ENCODE measurements around the gene UTS2R. TPM values are rescaled to one million over a fixed set of nuclear protein-coding genes. Genes with fewer than 3 reads are reported as not detected.

UTS2R gene
- total RNA-seq, 2 experiments from 2014 or later: not detected

DNA sequence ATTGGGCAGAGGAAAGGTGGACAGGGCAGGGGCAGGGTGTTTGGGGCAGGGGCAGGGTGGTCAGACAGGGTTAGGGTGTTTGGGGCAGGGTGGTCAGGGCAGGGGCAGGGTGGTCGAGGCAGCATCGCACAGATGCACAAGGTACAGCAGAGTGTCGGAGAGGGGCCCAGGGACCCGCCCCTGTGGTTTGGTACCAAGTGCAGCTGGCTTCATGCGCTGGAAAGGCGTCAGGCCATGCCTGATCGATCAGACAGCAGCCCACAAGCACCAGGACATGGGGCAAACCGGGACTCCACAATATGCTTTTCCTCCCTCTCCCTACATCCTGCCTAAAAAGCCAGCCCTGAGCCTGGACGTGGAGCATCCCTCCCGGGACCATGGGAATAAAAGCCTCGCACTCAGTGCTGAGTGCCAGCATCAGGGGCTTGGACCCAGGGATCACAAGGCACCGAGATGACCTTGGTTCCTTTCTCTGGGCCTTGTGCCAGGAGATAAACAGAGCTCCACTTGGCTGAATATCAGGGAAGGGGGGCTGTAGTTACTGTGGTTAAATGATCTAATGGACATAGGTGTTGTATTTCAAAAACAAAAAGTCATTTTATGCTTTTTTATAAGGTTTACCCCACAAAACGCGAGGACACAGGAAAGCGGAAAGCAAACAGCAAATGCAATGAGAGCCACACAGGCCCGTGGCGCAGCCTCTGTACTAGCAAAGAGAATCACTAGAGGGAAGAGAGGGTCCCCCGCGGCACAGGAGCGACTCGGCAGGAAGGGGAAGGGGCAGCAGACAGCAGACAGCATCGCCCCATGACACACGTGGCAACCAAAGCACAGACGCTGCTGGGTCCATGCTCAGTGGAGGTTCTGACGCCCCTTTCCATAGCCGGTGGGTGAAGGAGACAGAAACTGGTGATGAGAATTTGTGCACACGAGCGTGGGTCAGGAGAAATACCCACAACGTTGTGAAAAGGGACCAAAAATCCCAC is 41.3 kb downstream of the UTS2R start:
- peaks cover 8% of the 10 kb centered on the region for H3K36me3 Mint-ChIP-seq (ENCODE audit: low read depth)

DNA sequence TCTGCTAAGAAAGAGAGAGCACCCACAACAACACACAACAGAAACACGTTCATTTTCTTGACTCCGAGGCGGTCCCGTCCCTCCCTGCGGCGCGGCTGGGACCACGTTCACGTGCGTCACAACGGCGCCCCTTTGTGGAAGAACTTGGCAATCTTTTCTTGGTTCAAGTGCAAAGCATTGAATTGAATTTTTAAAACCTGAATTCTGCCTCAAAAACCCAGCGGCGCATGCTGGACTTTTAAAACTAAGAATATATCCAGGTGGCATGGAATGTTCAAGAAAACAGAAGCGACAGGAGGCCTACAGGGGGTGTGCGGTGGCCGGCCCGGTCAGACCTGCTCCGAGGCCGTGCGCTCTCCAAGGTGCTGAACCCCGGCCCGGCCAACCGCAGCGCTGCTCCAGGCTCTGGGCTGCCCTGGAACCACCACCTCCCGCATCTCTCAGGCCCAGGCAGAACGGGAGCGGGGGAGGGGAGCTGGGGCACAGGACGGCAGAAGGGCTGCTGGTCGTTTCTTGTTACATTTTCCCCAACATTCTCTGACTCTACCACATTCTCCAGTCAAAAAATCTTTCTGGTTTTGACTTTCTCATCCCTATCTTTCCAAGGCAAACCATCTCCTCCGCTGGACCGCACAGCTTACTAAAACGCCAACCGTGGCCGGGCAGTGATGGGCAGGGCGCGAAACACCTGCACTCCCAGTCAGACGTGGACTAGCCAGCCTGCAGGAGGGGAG is 43.1 kb downstream of the UTS2R start:
- H3K27me3 Mint-ChIP-seq (ENCODE audit: low read depth): no peaks in the 10 kb centered on the region
- CTCF ChIA-PET: interaction anchor here (0.7 to 3.0 kb wide), 4 partner anchors 48 to 173 kb away, joined by 3 to 19 read pairs (median 7); partner anchors contain the start of gene TEX19
- ATAC-seq (peak; percentile 32), DNase-seq (peak; percentile 84)
- peaks cover 19% of the 10 kb centered on the region for H3K4me1 Mint-ChIP-seq (ENCODE audit: low read depth)
- POLR2A ChIA-PET: interaction anchor here (0.5 to 0.8 kb wide), 2 partner anchors 25 to 62 kb away, joined by 3 to 5 read pairs; no protein-coding TSS in a partner anchor
- H3K27ac Mint-ChIP-seq: no peak overlapping the region
- no peak overlapping the region for H3K4me3 Mint-ChIP-seq
- H3K36me3 Mint-ChIP-seq (ENCODE audit: low read depth): peaks cover 10% of the 10 kb centered on the region
- no peaks in the 10 kb centered on the region for H3K9me3 Mint-ChIP-seq (ENCODE audit: insufficient read depth)

More for the DNA sequence above, 41.3 kb downstream of the UTS2R start:
- H3K27me3 Mint-ChIP-seq (ENCODE audit: low read depth): no peaks in the 10 kb centered on the region
- H3K4me3 Mint-ChIP-seq: no peak overlapping the region
- POLR2A ChIA-PET: no interaction called here
- CTCF ChIA-PET: interaction anchor here (1.0 to 3.0 kb wide), 3 partner anchors 14 to 62 kb away, joined by 3 to 19 read pairs (median 11); partner anchors contain the start of gene TEX19
- peaks cover 16% of the 10 kb centered on the region for H3K4me1 Mint-ChIP-seq (ENCODE audit: low read depth)
- no peaks in the 10 kb centered on the region for H3K9me3 Mint-ChIP-seq (ENCODE audit: insufficient read depth)
- no peak for ATAC-seq
- no peak overlapping the region for H3K27ac Mint-ChIP-seq
- no peak for DNase-seq

DNA sequence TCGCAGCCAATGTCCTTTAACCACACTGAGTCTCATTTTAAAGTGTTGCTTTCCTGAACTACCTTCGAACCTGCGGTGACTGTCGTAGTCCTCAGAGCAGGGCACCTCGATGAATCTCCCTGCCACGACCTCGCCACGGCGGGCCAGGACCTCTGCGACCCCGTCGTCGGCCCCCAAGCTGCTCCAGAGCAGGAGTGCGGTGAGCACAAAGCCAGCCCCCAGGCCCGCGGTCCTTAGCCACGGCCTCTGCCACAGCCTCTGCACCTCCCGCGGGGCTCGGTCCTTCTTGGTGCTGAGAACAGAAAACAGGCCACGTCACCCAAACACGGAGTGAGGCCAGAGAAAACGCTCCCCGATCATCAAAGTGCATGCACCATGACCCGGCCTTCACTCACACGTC is 43.8 kb downstream of the UTS2R start:
- DNase-seq: no peak
- H3K9me3 Mint-ChIP-seq (ENCODE audit: insufficient read depth): no peaks in the 10 kb centered on the region
- peaks cover 26% of the 10 kb centered on the region for H3K4me1 Mint-ChIP-seq (ENCODE audit: low read depth)
- peaks cover 17% of the 10 kb centered on the region for H3K36me3 Mint-ChIP-seq (ENCODE audit: low read depth)
- no peak overlapping the region for H3K4me3 Mint-ChIP-seq
- no peak overlapping the region for H3K27ac Mint-ChIP-seq
- H3K27me3 Mint-ChIP-seq (ENCODE audit: low read depth): no peaks in the 10 kb centered on the region
- ChIA-PET POLR2A (interaction anchor here (0.5 kb wide), 1 partner anchor 25 kb away, joined by 3 read pairs; no protein-coding TSS in a partner anchor), CTCF (interaction anchor here (2.7 to 3.0 kb wide), 2 partner anchors 58 to 64 kb away, joined by 11 to 19 read pairs; partner anchors contain the start of gene TEX19)
- ATAC-seq: no peak

DNA sequence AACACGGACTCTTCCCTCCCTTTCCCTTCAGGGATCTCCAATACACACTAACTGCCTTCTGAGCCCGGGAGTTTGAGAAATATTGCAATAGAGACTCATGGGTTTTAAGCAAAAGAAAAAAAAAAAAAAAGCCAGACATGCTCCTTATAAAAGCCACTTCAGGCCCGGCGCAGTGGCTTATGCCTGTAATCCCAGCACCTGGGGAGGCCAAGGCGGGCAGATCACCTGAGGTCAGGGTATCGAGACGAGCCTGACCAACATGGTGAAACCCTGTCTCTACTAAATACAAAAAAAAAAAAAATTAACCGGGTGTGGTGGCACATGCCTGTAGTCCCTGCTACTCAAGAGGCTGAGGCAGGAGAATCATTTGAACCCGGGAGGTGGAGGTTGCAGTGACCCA is 44.2 kb downstream of the UTS2R start:
- DNase-seq: no peak
- ChIA-PET POLR2A (no interaction called here), CTCF (interaction anchor here (1.3 to 3.0 kb wide), 2 partner anchors 9 to 58 kb away, joined by 4 to 11 read pairs; partner anchors contain the start of gene TEX19)
- Mint-ChIP-seq H3K4me1 (ENCODE audit: low read depth) (peaks cover 28% of the 10 kb centered on the region), H3K27me3 (ENCODE audit: low read depth) (no peaks in the 10 kb centered on the region), H3K9me3 (ENCODE audit: insufficient read depth) (no peaks in the 10 kb centered on the region), H3K4me3 (no peak overlapping the region), H3K27ac (no peak overlapping the region), H3K36me3 (ENCODE audit: low read depth) (peaks cover 18% of the 10 kb centered on the region)
- ATAC-seq: no peak

DNA sequence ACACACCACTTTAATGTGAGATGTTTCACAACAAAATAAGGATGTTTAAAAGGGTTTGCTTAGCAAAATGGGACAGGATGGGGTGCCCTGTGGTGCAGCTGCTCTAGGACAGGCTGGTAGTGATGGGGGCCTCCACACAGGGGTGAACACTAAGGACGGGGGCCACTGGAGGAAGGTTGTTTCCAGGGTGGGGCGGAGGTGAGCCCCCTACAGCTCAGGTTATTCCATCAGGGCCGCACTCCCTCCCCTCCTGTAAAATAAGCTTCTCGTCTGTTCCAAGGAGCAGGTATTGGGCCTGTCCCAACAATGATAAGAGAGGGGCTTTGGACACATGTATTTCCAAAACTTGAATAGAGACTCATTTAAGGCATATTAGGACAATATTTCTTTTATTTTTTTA is 44.7 kb downstream of the UTS2R start:
- H3K4me1 Mint-ChIP-seq (ENCODE audit: low read depth): peaks cover 33% of the 10 kb centered on the region
- H3K27me3 Mint-ChIP-seq (ENCODE audit: low read depth): no peaks in the 10 kb centered on the region
- H3K27ac Mint-ChIP-seq: no peak overlapping the region
- no peak for ATAC-seq
- ChIA-PET CTCF (interaction anchor here (1.3 to 2.3 kb wide), 2 partner anchors 9 to 65 kb away, joined by 4 to 7 read pairs; no protein-coding TSS in a partner anchor), POLR2A (interaction anchor here (1.0 kb wide), 1 partner anchor 33 kb away, joined by 3 read pairs; no protein-coding TSS in a partner anchor)
- no peak for DNase-seq
- no peaks in the 10 kb centered on the region for H3K9me3 Mint-ChIP-seq (ENCODE audit: insufficient read depth)
- peaks cover 23% of the 10 kb centered on the region for H3K36me3 Mint-ChIP-seq (ENCODE audit: low read depth)
- no peak overlapping the region for H3K4me3 Mint-ChIP-seq

DNA sequence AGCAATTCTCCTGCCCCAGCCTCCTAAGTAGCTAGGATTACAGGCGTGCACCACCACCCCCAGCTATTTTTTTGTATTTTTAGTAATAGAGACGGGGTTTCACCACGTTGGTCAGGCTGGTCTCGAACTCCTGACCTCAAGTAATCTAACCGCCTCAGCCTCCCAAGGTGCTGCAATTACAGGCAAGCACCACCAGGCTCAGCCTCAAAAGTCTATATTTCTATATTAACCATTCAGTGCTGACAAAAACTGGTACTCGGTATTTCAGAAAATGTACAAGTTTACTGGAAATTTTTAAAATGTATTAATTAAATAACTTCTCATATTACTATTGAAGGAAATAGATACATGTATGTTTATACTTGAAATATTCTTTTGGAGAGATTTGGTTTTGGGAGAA is 45.2 kb downstream of the UTS2R start:
- POLR2A ChIA-PET: interaction anchor here (1.0 kb wide), 1 partner anchor 32 kb away, joined by 3 read pairs; no protein-coding TSS in a partner anchor
- Mint-ChIP-seq H3K4me1 (ENCODE audit: low read depth) (peaks cover 33% of the 10 kb centered on the region), H3K4me3 (no peak overlapping the region), H3K36me3 (ENCODE audit: low read depth) (peaks cover 24% of the 10 kb centered on the region), H3K9me3 (ENCODE audit: insufficient read depth) (no peaks in the 10 kb centered on the region), H3K27ac (no peak overlapping the region), H3K27me3 (ENCODE audit: low read depth) (no peaks in the 10 kb centered on the region)
- CTCF ChIA-PET: interaction anchor here (1.3 to 2.3 kb wide), 3 partner anchors 8 to 66 kb away, joined by 3 to 7 read pairs (median 4); no protein-coding TSS in a partner anchor
- ATAC-seq: no peak
- no peak for DNase-seq

DNA sequence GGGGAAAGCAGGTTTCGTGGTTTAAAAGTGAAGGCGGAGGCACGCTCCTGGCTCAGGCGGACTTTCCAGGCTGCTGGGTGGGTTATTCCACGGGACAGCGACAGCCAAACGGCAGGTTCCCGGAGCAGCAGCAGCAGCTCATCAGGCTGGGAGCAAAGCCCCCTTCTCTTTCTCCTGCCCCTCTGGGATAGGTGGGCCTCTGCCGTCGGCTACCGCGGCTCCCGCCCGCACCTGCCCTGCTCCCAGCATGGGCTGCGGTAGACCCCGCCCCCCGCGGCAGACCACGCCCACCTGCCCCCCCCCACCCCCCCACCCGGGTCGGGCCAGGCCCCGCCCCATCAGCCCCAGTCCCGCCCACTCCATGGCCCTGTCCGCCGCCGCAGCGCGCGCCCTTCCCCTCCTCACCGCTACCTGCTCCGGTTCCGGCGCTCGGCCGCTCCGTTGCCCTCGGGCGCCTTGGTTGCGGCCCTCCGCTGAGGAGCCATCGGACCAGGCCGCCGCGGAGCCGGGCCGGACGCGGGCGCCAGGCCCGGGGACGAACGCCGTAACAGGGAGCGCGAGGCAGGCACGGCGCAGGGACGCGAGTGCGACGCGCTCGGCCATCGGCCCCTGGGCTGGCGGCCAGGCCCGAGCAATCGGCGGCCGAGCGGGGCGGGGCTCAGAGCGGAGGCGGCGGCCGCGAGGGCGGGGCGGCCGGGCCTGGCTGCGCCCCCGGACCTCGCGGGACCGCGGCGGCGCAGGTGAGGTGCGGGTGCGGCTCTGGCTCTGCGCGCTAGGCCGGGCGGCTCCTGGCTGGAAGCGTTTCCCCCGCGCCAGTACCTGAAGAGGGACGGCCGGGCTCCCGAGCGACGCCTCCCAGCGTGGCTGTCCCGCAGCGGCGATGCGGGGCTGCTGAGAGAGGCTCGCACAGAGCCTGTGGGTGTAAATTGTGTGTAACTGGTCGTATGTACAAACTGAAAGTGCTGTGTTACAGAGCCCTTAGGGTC is 46.7 kb downstream of the UTS2R start, which contains the start of the genes HEXD and OGFOD3:
TSS of gene HEXD (plus strand) at position 347 of the 986 bp plus-strand sequence. CDS start 1,453 bp downstream, outside the sequence.
TSS of gene OGFOD3 (minus strand) at position 586 of the 986 bp plus-strand sequence. CDS start at position 485, 101 bp downstream.
- ATAC-seq (peak; percentile 86), DNase-seq (peak; percentile 85)
- H3K36me3 Mint-ChIP-seq (ENCODE audit: low read depth): peaks cover 29% of the 10 kb centered on the region
- CTCF ChIA-PET: interaction anchor here (1.0 to 2.3 kb wide), 9 partner anchors 10 to 183 kb away, joined by 3 to 7 read pairs (median 3); no protein-coding TSS in a partner anchor
- H3K9me3 Mint-ChIP-seq (ENCODE audit: insufficient read depth): no peaks in the 10 kb centered on the region
- H3K27ac Mint-ChIP-seq: peak within 1 kb of the TSS; percentile 85
- POLR2A ChIA-PET: interaction anchor here (0.6 to 1.7 kb wide), 7 partner anchors 31 to 177 kb away, joined by 3 to 7 read pairs (median 4); partner anchors contain the start of gene FOXK2
- H3K27me3 Mint-ChIP-seq (ENCODE audit: low read depth): no peaks in the 10 kb centered on the region
- peak within 1 kb of the TSS; percentile 81 for H3K4me3 Mint-ChIP-seq
- H3K4me1 Mint-ChIP-seq (ENCODE audit: low read depth): peaks cover 33% of the 10 kb centered on the region

DNA sequence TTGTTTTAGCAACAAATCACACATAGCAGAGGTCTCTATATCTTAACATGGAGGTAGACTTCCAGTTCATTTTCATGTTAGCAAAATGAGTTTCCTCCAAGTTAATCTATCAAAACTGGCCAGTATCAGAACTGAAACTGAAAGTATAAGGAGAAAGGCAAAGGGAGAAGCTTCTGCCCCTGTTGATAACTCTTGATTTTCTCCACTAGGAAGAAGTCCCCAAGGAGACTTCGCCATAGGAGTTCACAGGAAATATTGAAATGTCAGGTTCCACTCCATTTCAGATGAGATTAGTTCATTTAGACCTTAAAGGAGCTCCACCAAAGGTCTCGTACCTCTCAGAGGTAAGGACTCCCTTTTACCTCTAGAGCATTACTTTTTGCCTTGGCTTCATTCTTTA is 48.0 kb downstream of the UTS2R start:
- no peak for ATAC-seq
- peak overlapping the region; percentile 85 for H3K27ac Mint-ChIP-seq
- peaks cover 35% of the 10 kb centered on the region for H3K4me1 Mint-ChIP-seq (ENCODE audit: low read depth)
- H3K36me3 Mint-ChIP-seq (ENCODE audit: low read depth): peaks cover 25% of the 10 kb centered on the region
- no peaks in the 10 kb centered on the region for H3K9me3 Mint-ChIP-seq (ENCODE audit: insufficient read depth)
- CTCF ChIA-PET: interaction anchor here (0.8 to 1.8 kb wide), 8 partner anchors 8 to 382 kb away, joined by 3 to 7 read pairs (median 3); partner anchors contain the start of gene DCXR
- POLR2A ChIA-PET: interaction anchor here (0.7 to 1.7 kb wide), 6 partner anchors 10 to 191 kb away, joined by 3 to 7 read pairs (median 4); partner anchors contain the start of genes FOXK2 and SLC16A3
- H3K27me3 Mint-ChIP-seq (ENCODE audit: low read depth): no peaks in the 10 kb centered on the region
- no peak for DNase-seq
- peak overlapping the region; percentile 81 for H3K4me3 Mint-ChIP-seq

DNA sequence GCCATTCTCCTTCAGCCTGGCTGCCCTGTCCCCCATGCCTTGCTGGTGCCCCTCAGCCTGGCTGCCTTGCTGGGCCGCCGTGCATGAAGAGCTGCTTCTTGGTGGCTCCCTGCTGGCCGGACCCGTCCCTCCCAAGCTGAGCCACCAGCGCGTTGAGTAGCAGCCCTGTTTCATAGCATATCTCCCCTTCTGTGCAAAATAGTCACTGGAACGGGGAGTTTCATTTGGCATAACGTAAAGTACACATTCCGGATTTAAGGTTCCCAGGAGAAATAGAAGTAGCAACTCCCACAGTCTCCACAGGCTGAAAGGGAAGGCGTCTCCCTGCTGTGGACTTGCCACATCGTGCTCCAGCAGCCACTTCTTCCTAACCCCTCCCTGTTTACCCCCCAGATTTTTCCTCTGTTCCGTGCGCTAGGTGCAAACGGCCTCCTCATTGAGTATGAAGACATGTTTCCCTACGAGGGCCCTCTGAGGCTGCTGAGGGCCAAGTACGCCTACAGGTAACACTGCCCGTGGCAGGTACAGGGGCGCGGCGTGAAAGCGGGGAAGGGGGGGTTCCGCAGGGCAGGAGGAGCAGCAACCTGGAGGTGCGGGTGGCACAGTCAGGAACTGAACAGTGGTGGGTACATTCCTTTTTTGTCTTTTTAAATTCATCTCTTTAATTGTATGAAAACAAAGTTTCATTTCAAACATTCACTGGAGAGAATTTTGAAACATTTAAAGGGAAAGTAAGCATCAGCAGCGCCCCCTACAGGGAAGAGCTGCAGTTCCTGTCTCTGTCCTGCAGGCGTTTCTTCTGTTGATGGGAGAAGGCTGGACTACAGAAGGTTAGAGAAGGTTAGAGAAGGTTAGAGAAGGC is 52.7 kb downstream of the UTS2R start:
- peaks cover 33% of the 10 kb centered on the region for H3K4me1 Mint-ChIP-seq (ENCODE audit: low read depth)
- peak; percentile 78 for DNase-seq
- POLR2A ChIA-PET: interaction anchor here (0.7 to 1.0 kb wide), 2 partner anchors 25 to 66 kb away, joined by 3 to 5 read pairs; no protein-coding TSS in a partner anchor
- no peak overlapping the region for H3K4me3 Mint-ChIP-seq
- no peaks in the 10 kb centered on the region for H3K27me3 Mint-ChIP-seq (ENCODE audit: low read depth)
- CTCF ChIA-PET: interaction anchor here (0.6 to 1.8 kb wide), 9 partner anchors 8 to 201 kb away, joined by 3 to 9 read pairs (median 3); no protein-coding TSS in a partner anchor
- H3K36me3 Mint-ChIP-seq (ENCODE audit: low read depth): peaks cover 29% of the 10 kb centered on the region
- peak overlapping the region; percentile 5 for H3K27ac Mint-ChIP-seq
- ATAC-seq: peak; percentile 72
- no peaks in the 10 kb centered on the region for H3K9me3 Mint-ChIP-seq (ENCODE audit: insufficient read depth)

Measured in activated CD8-positive, alpha-beta T cell treated with anti-CD3 and anti-CD28 coated beads, Interleukin-2, amount 10 ng/mL, durations not matched to agents 7 days and 5 days (primary cell).